Measurements from ENCODE around the gene PALLD.

GRCh38 chr4:168507178-168507815, 10.4 kb downstream of the PALLD start:
- TF ChIP-seq, protein P1, sequence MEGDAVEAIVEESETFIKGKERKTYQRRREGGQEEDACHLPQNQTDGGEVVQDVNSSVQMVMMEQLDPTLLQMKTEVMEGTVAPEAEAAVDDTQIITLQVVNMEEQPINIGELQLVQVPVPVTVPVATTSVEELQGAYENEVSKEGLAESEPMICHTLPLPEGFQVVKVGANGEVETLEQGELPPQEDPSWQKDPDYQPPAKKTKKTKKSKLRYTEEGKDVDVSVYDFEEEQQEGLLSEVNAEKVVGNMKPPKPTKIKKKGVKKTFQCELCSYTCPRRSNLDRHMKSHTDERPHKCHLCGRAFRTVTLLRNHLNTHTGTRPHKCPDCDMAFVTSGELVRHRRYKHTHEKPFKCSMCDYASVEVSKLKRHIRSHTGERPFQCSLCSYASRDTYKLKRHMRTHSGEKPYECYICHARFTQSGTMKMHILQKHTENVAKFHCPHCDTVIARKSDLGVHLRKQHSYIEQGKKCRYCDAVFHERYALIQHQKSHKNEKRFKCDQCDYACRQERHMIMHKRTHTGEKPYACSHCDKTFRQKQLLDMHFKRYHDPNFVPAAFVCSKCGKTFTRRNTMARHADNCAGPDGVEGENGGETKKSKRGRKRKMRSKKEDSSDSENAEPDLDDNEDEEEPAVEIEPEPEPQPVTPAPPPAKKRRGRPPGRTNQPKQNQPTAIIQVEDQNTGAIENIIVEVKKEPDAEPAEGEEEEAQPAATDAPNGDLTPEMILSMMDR (IDR thresholded peaks at IDR 0.05; ENCODE audit: low read length): no peak
- no peak for TF ChIP-seq EZH2 (IDR thresholded peaks at IDR 0.05; ENCODE audit: borderline replicate concordance, low read length)
